Measurements from ENCODE around the gene BGN. TPM values are rescaled to one million over a fixed set of nuclear protein-coding genes. Genes with fewer than 3 reads are reported as not detected.

Gene BGN
- total RNA-seq, 1 experiment from 2014 or later: 0.37 TPM

GRCh38 chrX:153549231-153549630 is 54.5 kb downstream of the BGN start (continued):
- no peak for TF ChIP-seq CTCF (IDR thresholded peaks at IDR 0.05 in 2 of 3, conservative IDR thresholded peaks at IDR 0.05 in 1 of 3; ENCODE audit: borderline replicate concordance in 1 of 3, insufficient read depth in 1 of 3, low read depth in 2 of 3, low read length in 2 of 3)

GRCh38 chrX:153549807-153550206 is 55.0 kb downstream of the BGN start:
- H2AFZ ChIP-seq (ENCODE audit: low read depth, low read length, poor library complexity, severe bottlenecking): no peak overlapping the region
- H3K27ac ChIP-seq (ENCODE audit: low read depth, low read length): no peak overlapping the region
- intact Hi-C loops (cut with micrococcal nuclease): no loop called here
- no peak overlapping the region for H3K4me3 ChIP-seq (replicated peaks in 1 of 2; ENCODE audit: low read depth in 1 of 2, low read length in 2 of 2)
- BruUV-seq (replicated peaks): no TSS peak
- H3K4me1 ChIP-seq (ENCODE audit: control insufficient read depth in 1 of 2, insufficient read depth in 2 of 2, low read length in 2 of 2): no peaks in the 10 kb centered on the region
- ChIA-PET CTCF (no interaction called here), RAD21 (ENCODE audit: low non-redundant PET in 1 of 2, low total read pairs in 2 of 2, uncharacterized antibody in 2 of 2, unreplicated experiment in 2 of 2) (no interaction called here), POLR2A (no interaction called here)
- no peak overlapping the region for H3K9ac ChIP-seq (ENCODE audit: low read length)
- no peaks in the 10 kb centered on the region for H3K79me2 ChIP-seq (ENCODE audit: insufficient read depth, low read length)
- H3K4me2 ChIP-seq (ENCODE audit: low read length): no peak overlapping the region
- no peaks in the 10 kb centered on the region for H3K27me3 ChIP-seq (ENCODE audit: insufficient read depth, low read length)
- H3K36me3 ChIP-seq (ENCODE audit: control insufficient read depth in 1 of 2, insufficient read depth in 2 of 2, low read length in 2 of 2): no peaks in the 10 kb centered on the region
- DNase-seq (ENCODE audit: low read depth, low spot score) (no peak), ATAC-seq (no peak)
- H3K9me2 ChIP-seq (ENCODE audit: insufficient read depth): no peaks in the 10 kb centered on the region
- H3K9me3 ChIP-seq (ENCODE audit: control insufficient read depth in 1 of 2, insufficient read depth in 1 of 2, low read depth in 1 of 2, low read length in 2 of 2): no peaks in the 10 kb centered on the region
- H4K20me1 ChIP-seq (ENCODE audit: insufficient read depth): no peaks in the 10 kb centered on the region
- TF ChIP-seq SP1 (IDR thresholded peaks at IDR 0.05; ENCODE audit: low read depth) (no peak), EGR1 (IDR thresholded peaks at IDR 0.05; ENCODE audit: low read depth) (no peak), EZH2phosphoT487 (IDR thresholded peaks at IDR 0.05; ENCODE audit: borderline replicate concordance) (no peak), EZH2 (IDR thresholded peaks at IDR 0.05) (no peak), SRF (IDR thresholded peaks at IDR 0.05; ENCODE audit: low read depth) (no peak), ATF3 (IDR thresholded peaks at IDR 0.05) (no peak), CEBPB (IDR thresholded peaks at IDR 0.05; ENCODE audit: low read depth) (no peak), ELF1 (IDR thresholded peaks at IDR 0.05; ENCODE audit: borderline replicate concordance, low read depth) (no peak), SIN3A (IDR thresholded peaks at IDR 0.05; ENCODE audit: low read depth) (no peak), FOSL1 (IDR thresholded peaks at IDR 0.05; ENCODE audit: low read depth) (no peak), POLR2A (IDR thresholded peaks at IDR 0.05; ENCODE audit: borderline replicate concordance, extremely low read depth, insufficient read depth, insufficient read length) (no peak), POLR2AphosphoS5 (IDR thresholded peaks at IDR 0.05; ENCODE audit: low read depth, low read length) (no peak), ZFX (IDR thresholded peaks at IDR 0.05) (no peak), JUND (IDR thresholded peaks at IDR 0.05) (no peak), TCF7L2 (IDR thresholded peaks at IDR 0.05; ENCODE audit: borderline replicate concordance, extremely low read depth, insufficient read depth, insufficient read length) (no peak), RAD21 (IDR thresholded peaks at IDR 0.05; ENCODE audit: low read depth) (no peak)

Data from HCT116 (cell line).